ENCODE results near the gene RPL27A.

Gene RPL27A

DNA sequence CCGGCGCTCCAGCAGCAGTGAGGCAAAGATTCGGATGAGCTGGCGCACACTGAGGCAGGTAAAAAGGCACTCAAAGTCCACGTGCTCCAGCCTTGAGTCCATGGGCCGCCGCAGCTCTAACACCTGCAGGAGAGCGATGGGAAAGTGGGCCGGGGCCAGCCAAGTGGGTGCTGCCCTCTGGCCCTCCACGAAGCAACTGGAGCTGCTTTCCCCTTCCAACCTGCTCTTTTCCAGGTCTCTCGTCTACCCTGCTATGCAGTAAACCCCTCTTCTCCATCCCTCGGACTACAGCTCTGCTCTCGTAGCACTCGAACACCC lies 20.0 kb downstream of the RPL27A start:
- H3K9me3 ChIP-seq (ENCODE audit: low read length): no peaks in the 10 kb centered on the region
- H3K36me3 ChIP-seq (ENCODE audit: insufficient read depth, low read length): peaks cover 88% of the 10 kb centered on the region
- H3K4me3 ChIP-seq (ENCODE audit: low read depth in 1 of 2, low read length in 2 of 2): no peak overlapping the region
- no peaks in the 10 kb centered on the region for H3K27me3 ChIP-seq (ENCODE audit: control insufficient read depth in 1 of 2, insufficient read depth in 2 of 2, low read length in 2 of 2)
- H3K9ac ChIP-seq (ENCODE audit: low read length): no peak overlapping the region
- H3K27ac ChIP-seq (ENCODE audit: low read depth, low read length): peak overlapping the region; percentile 14
- peaks cover 36% of the 10 kb centered on the region for H3K4me1 ChIP-seq (ENCODE audit: insufficient read depth, low read length)

DNA sequence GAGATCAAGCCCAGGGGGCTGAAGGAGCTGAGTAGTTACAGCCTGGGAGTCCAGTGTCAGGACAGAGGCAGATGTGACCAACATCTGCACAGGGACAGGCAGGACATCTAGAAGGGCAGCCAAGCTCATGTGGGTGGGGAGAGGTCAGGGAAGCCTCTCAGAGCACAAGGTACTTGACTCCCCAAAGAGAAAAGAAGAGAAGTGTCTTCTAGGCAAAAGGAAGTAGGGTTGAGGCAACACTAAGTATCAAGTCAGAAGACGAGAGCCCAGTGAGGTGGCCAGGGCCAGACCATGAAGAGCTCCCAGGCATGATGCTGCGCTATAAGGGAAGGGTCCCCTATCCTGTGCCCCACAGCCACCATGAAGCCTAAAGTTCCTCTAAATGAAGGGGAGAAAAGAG lies 21.5 kb downstream of the RPL27A start:
- H3K27me3 ChIP-seq (ENCODE audit: control insufficient read depth in 1 of 2, insufficient read depth in 2 of 2, low read length in 2 of 2): no peaks in the 10 kb centered on the region
- H3K9ac ChIP-seq (ENCODE audit: low read length): no peak overlapping the region
- no peak overlapping the region for H3K27ac ChIP-seq (ENCODE audit: low read depth, low read length)
- H3K4me3 ChIP-seq (ENCODE audit: low read depth in 1 of 2, low read length in 2 of 2): no peak overlapping the region
- H3K4me1 ChIP-seq (ENCODE audit: insufficient read depth, low read length): peaks cover 52% of the 10 kb centered on the region
- H3K36me3 ChIP-seq (ENCODE audit: insufficient read depth, low read length): peaks cover 73% of the 10 kb centered on the region
- no peaks in the 10 kb centered on the region for H3K9me3 ChIP-seq (ENCODE audit: low read length)

DNA sequence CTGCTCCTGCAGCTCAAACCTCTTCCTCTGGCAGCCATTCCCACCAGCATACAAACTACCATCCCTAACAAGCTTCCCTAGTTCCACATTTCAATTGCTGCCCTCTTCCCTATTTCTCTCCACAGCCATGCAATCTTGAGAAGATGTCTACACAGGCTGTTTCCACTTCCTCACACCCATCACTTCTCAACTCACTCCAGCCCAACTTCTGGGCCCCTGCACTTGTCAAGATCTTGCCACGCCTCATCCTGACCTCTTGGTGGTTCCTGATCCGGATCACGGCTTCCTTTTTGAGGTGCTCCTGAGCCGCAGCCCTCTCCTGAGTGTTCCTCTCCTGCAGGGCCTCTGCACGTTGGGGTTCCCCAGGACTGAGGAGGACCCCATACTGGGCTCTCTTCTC lies 22.6 kb downstream of the RPL27A start:
- Histone ChIP-seq H3K4me1 (ENCODE audit: insufficient read depth, low read length) (peaks cover 53% of the 10 kb centered on the region), H3K4me3 (ENCODE audit: low read depth in 1 of 2, low read length in 2 of 2) (no peak overlapping the region), H3K27ac (ENCODE audit: low read depth, low read length) (peak overlapping the region; percentile 20), H3K36me3 (ENCODE audit: insufficient read depth, low read length) (peaks cover 64% of the 10 kb centered on the region), H3K9ac (ENCODE audit: low read length) (no peak overlapping the region), H3K27me3 (ENCODE audit: control insufficient read depth in 1 of 2, insufficient read depth in 2 of 2, low read length in 2 of 2) (no peaks in the 10 kb centered on the region), H3K9me3 (ENCODE audit: low read length) (no peaks in the 10 kb centered on the region)

DNA sequence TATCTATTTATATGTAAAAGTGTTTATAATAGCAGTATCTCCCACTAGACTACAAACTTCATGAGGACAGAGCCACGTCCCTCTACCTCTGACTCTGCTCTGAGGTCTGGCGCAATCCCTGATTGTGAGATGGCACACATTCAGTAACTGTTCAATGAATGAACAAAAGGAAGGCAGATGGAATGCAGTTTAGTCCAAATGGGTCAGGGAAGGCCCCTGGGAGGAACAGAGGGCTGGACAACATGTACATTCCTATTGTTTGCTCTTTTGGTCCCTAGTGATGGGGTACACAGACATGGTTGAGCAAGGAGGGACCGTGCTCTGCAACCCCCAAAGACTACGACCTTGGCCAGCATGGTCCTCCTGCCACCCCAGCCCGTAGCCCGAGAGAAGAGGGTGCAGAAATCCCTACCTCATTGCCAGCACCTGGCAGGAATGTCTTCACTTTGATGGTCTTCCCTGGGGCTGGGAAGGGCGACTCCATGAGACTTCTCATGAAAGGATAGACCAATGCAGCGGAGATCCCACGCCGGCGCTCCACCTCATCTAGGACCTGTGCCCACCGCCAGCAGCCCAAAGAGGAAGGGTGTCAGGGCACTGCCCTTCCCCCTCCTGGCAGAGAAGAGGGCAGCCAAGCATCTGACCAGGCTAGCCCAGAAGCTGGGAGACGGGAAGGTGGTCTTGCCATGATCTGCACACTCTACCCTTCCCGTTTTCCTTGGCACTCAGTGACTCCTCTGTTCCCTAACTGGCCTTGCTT lies 24.3 kb downstream of the RPL27A start:
- Histone ChIP-seq H3K4me1 (ENCODE audit: insufficient read depth, low read length) (peaks cover 51% of the 10 kb centered on the region), H3K27me3 (ENCODE audit: control insufficient read depth in 1 of 2, insufficient read depth in 2 of 2, low read length in 2 of 2) (no peaks in the 10 kb centered on the region)

DNA sequence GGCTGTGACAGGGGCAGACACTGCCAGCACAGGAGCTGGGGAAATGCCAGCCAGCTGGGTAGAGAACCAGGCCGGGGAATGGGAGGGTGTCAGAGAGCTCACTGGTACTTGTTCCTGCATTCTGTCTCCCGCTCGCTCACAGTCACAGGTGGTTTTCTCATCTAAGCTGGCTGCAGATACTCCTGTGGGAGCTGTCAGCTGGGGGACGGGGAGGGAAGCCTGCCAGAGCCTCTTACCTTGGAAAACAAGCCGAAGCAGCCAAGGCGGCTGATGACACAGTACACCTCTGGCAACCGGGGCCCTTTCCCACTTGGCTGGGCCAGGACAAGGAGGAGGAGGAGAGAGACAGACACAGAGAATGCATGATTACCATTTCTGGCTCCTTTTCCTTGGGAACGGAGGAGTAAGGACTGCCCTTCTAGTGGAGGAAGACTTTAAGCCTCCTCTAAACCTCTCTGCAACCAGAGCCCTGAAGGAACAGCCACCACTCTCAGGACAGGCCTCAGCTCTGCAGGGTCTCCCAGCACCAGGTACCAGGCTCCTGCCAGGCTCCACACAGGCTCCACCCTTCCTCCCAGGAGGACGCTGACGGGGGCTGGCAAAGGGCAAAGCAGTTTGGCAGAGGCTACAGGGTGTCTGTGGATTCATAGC lies 25.1 kb downstream of the RPL27A start:
- Histone ChIP-seq H3K4me3 (ENCODE audit: low read depth in 1 of 2, low read length in 2 of 2) (peak overlapping the region in 1 of 2 donors; percentile 44), H3K4me1 (ENCODE audit: insufficient read depth, low read length) (peaks cover 56% of the 10 kb centered on the region), H3K9me3 (ENCODE audit: low read length) (no peaks in the 10 kb centered on the region), H3K36me3 (ENCODE audit: insufficient read depth, low read length) (peaks cover 69% of the 10 kb centered on the region), H3K9ac (ENCODE audit: low read length) (peak overlapping the region; percentile 68), H3K27ac (ENCODE audit: low read depth, low read length) (peak overlapping the region; percentile 99), H3K27me3 (ENCODE audit: control insufficient read depth in 1 of 2, insufficient read depth in 2 of 2, low read length in 2 of 2) (no peaks in the 10 kb centered on the region)

More for the DNA sequence above, 24.3 kb downstream of the RPL27A start:
- Histone ChIP-seq H3K36me3 (ENCODE audit: insufficient read depth, low read length) (peaks cover 71% of the 10 kb centered on the region), H3K9ac (ENCODE audit: low read length) (peak overlapping the region; percentile 68), H3K4me3 (ENCODE audit: low read depth in 1 of 2, low read length in 2 of 2) (no peak overlapping the region), H3K9me3 (ENCODE audit: low read length) (no peaks in the 10 kb centered on the region), H3K27ac (ENCODE audit: low read depth, low read length) (peak overlapping the region; percentile 99)

DNA sequence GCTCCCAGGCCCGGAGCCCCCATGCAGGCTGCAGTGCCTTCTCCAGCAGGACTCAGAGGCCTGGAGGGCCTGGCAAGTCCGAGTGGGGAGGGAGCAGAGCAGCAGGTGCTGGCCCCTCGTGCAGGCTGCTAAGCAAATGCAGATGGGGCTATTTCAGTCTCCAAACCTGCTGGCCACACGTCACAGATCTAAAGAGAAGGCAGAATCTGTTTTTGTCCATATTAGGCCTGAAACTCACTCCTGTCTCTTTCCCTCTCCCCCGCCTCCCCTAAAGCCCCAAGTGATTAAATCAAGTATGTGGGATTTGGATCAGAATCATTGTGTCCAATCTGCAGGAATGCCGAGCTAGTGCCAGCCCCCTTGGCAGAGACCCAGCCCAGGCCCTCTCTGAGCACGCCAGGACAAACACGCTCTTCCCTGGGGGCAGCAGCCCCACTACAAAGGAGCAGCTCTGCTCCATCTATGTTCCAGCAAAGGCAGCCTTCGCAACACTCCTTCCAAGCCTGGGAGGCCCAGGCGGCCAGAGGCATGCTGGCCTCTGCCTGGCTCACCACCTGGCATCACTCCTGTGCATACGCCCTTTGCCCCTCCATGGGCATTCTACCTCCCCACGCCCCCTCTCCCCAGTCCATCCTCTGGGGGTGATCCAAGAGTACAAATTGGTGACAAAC lies 26.5 kb downstream of the RPL27A start:
- Histone ChIP-seq H3K36me3 (ENCODE audit: insufficient read depth, low read length) (peaks cover 66% of the 10 kb centered on the region), H3K27ac (ENCODE audit: low read depth, low read length) (peak overlapping the region; percentile 99), H3K4me3 (ENCODE audit: low read depth in 1 of 2, low read length in 2 of 2) (no peak overlapping the region), H3K27me3 (ENCODE audit: control insufficient read depth in 1 of 2, insufficient read depth in 2 of 2, low read length in 2 of 2) (no peaks in the 10 kb centered on the region), H3K9me3 (ENCODE audit: low read length) (no peaks in the 10 kb centered on the region), H3K9ac (ENCODE audit: low read length) (peak overlapping the region; percentile 68), H3K4me1 (ENCODE audit: insufficient read depth, low read length) (peaks cover 58% of the 10 kb centered on the region)

DNA sequence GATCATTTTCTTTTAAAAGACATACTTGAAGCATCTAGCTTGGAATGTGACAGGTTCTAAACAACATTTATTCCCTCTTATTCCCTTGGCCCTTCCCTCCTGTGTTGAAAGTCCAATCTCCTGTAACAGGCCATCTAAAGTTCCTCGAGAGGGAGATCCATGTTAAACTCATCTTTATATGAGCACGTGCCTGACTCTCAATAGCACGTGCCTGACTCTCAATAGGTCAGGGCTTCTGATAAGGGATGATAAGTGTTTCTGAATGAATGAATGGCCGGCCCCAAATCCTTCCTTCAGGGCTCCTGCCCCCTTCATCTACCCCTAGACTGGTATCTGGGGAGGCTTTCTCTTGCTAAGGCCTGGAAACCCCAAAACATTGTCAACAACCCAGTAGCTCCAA lies 27.2 kb downstream of the RPL27A start:
- H3K9ac ChIP-seq (ENCODE audit: low read length): peak overlapping the region; percentile 6
- H3K36me3 ChIP-seq (ENCODE audit: insufficient read depth, low read length): peaks cover 67% of the 10 kb centered on the region
- H3K9me3 ChIP-seq (ENCODE audit: low read length): no peaks in the 10 kb centered on the region
- no peak overlapping the region for H3K4me3 ChIP-seq (ENCODE audit: low read depth in 1 of 2, low read length in 2 of 2)
- H3K27me3 ChIP-seq (ENCODE audit: control insufficient read depth in 1 of 2, insufficient read depth in 2 of 2, low read length in 2 of 2): no peaks in the 10 kb centered on the region
- H3K4me1 ChIP-seq (ENCODE audit: insufficient read depth, low read length): peaks cover 64% of the 10 kb centered on the region
- peak overlapping the region; percentile 99 for H3K27ac ChIP-seq (ENCODE audit: low read depth, low read length)

- Histone ChIP-seq H3K27ac (ENCODE audit: low read depth, low read length) (peak overlapping the region; percentile 71), H3K27me3 (ENCODE audit: control insufficient read depth in 1 of 2, insufficient read depth in 2 of 2, low read length in 2 of 2) (no peaks in the 10 kb centered on the region), H3K4me3 (ENCODE audit: low read depth in 1 of 2, low read length in 2 of 2) (no peak overlapping the region), H3K9me3 (ENCODE audit: low read length) (no peaks in the 10 kb centered on the region), H3K36me3 (ENCODE audit: insufficient read depth, low read length) (peaks cover 66% of the 10 kb centered on the region), H3K9ac (ENCODE audit: low read length) (no peak overlapping the region), H3K4me1 (ENCODE audit: insufficient read depth, low read length) (peaks cover 71% of the 10 kb centered on the region)
These were observed 29.4 kb downstream of the RPL27A start for GRCh38 chr11:8711895-8712442.

GRCh38 chr11:8712506-8712905 lies 29.9 kb downstream of the RPL27A start:
- H3K4me3 ChIP-seq (ENCODE audit: low read depth in 1 of 2, low read length in 2 of 2): no peak overlapping the region
- peaks cover 71% of the 10 kb centered on the region for H3K4me1 ChIP-seq (ENCODE audit: insufficient read depth, low read length)
- peak overlapping the region; percentile 71 for H3K27ac ChIP-seq (ENCODE audit: low read depth, low read length)
- H3K27me3 ChIP-seq (ENCODE audit: control insufficient read depth in 1 of 2, insufficient read depth in 2 of 2, low read length in 2 of 2): no peaks in the 10 kb centered on the region
- peaks cover 67% of the 10 kb centered on the region for H3K36me3 ChIP-seq (ENCODE audit: insufficient read depth, low read length)
- no peaks in the 10 kb centered on the region for H3K9me3 ChIP-seq (ENCODE audit: low read length)
- H3K9ac ChIP-seq (ENCODE audit: low read length): no peak overlapping the region

GRCh38 chr11:8713760-8714454 lies 31.3 kb downstream of the RPL27A start:
- H3K9me3 ChIP-seq (ENCODE audit: low read length): no peaks in the 10 kb centered on the region
- peaks cover 68% of the 10 kb centered on the region for H3K36me3 ChIP-seq (ENCODE audit: insufficient read depth, low read length)
- peaks cover 69% of the 10 kb centered on the region for H3K4me1 ChIP-seq (ENCODE audit: insufficient read depth, low read length)
- H3K9ac ChIP-seq (ENCODE audit: low read length): no peak overlapping the region
- H3K27ac ChIP-seq (ENCODE audit: low read depth, low read length): peak overlapping the region; percentile 53
- H3K4me3 ChIP-seq (ENCODE audit: low read depth in 1 of 2, low read length in 2 of 2): no peak overlapping the region
- H3K27me3 ChIP-seq (ENCODE audit: control insufficient read depth in 1 of 2, insufficient read depth in 2 of 2, low read length in 2 of 2): no peaks in the 10 kb centered on the region

- no peak overlapping the region for H3K9ac ChIP-seq (ENCODE audit: low read length)
- no peaks in the 10 kb centered on the region for H3K9me3 ChIP-seq (ENCODE audit: low read length)
- H3K27ac ChIP-seq (ENCODE audit: low read depth, low read length): peak overlapping the region; percentile 53
- peaks cover 69% of the 10 kb centered on the region for H3K4me1 ChIP-seq (ENCODE audit: insufficient read depth, low read length)
- peaks cover 68% of the 10 kb centered on the region for H3K36me3 ChIP-seq (ENCODE audit: insufficient read depth, low read length)
- no peak overlapping the region for H3K4me3 ChIP-seq (ENCODE audit: low read depth in 1 of 2, low read length in 2 of 2)
- no peaks in the 10 kb centered on the region for H3K27me3 ChIP-seq (ENCODE audit: control insufficient read depth in 1 of 2, insufficient read depth in 2 of 2, low read length in 2 of 2)
These were observed 32.1 kb downstream of the RPL27A start for GRCh38 chr11:8714622-8715225.
